ENCODE measurements around the gene SPRR4. TPM values are rescaled to one million over a fixed set of nuclear protein-coding genes. Genes with fewer than 3 reads are reported as not detected.

The SPRR4 gene
- polyA plus RNA-seq, 1 donor (not counting 4 experiments of a cell fraction or from before 2014, with no cell fraction given): 1.9 TPM

GRCh38 chr1:152940614-152941013 is 29.8 kb upstream of the SPRR4 start:
- no peaks in the 10 kb centered on the region for H4K20me1 ChIP-seq (ENCODE audit: control insufficient read depth, extremely low read depth, insufficient read depth, low read length)
- H3K79me2 ChIP-seq (ENCODE audit: control insufficient read depth, insufficient read depth, low read length): no peaks in the 10 kb centered on the region
- H3K9me3 ChIP-seq (ENCODE audit: control insufficient read depth, low read depth, low read length): no peaks in the 10 kb centered on the region
- dilution Hi-C loops (cut with MboI; ENCODE audit: extremely low pct_ligation_motif_present, low sequenced_read_pairs): no loop called here
- no peak for DNase-seq (ENCODE audit: low read depth, low spot score)
- no peak overlapping the region for H3K4me3 ChIP-seq (ENCODE audit: control insufficient read depth in 2 of 3, extremely low read depth in 1 of 3, insufficient read depth in 2 of 3, low read depth in 1 of 3, low read length in 3 of 3)
- H3K9me1 ChIP-seq (ENCODE audit: control insufficient read depth, extremely low read depth, insufficient read depth, low read length): no peaks in the 10 kb centered on the region
- H3K27ac ChIP-seq (ENCODE audit: control insufficient read depth, insufficient read depth, low read length): no peak overlapping the region
- H3K9ac ChIP-seq (ENCODE audit: control insufficient read depth, extremely low read depth, insufficient read depth, low read length): no peak overlapping the region
- no peak overlapping the region for H3K4me2 ChIP-seq (ENCODE audit: control insufficient read depth, extremely low read depth, insufficient read depth, low read depth, low read length)
- H3K27me3 ChIP-seq (ENCODE audit: control insufficient read depth, extremely low read depth, insufficient read depth, low read length): no peaks in the 10 kb centered on the region
- no peaks in the 10 kb centered on the region for H3K36me3 ChIP-seq (ENCODE audit: control insufficient read depth in 2 of 2, extremely low read depth in 1 of 2, insufficient read depth in 2 of 2, low read length in 2 of 2)
- FAIRE-seq: no peak
- TF ChIP-seq EZH2 (IDR thresholded peaks at IDR 0.05; ENCODE audit: low read length): no peak
- TF ChIP-seq CTCF (optimal IDR thresholded peaks at IDR 0.05 in 1 of 3, IDR thresholded peaks at IDR 0.05 in 1 of 3, conservative IDR thresholded peaks at IDR 0.05 in 1 of 3; ENCODE audit: extremely low read depth in 1 of 3, insufficient read depth in 2 of 3, low read length in 3 of 3): no peak
- no peak overlapping the region for H2AFZ ChIP-seq (ENCODE audit: control insufficient read depth, low read length)
- H3K4me1 ChIP-seq (ENCODE audit: control insufficient read depth, extremely low read depth, insufficient read depth, low read length): peaks cover 10% of the 10 kb centered on the region

GRCh38 chr1:152941037-152941711 is 29.3 kb upstream of the SPRR4 start:
- no peaks in the 10 kb centered on the region for H3K9me1 ChIP-seq (ENCODE audit: control insufficient read depth, extremely low read depth, insufficient read depth, low read length)
- dilution Hi-C loops (cut with MboI; ENCODE audit: extremely low pct_ligation_motif_present, low sequenced_read_pairs): no loop called here
- no peaks in the 10 kb centered on the region for H3K79me2 ChIP-seq (ENCODE audit: control insufficient read depth, insufficient read depth, low read length)
- H2AFZ ChIP-seq (ENCODE audit: control insufficient read depth, low read length): peak overlapping the region; percentile 51
- H3K4me2 ChIP-seq (ENCODE audit: control insufficient read depth, extremely low read depth, insufficient read depth, low read depth, low read length): peak overlapping the region; percentile 39
- no peaks in the 10 kb centered on the region for H3K36me3 ChIP-seq (ENCODE audit: control insufficient read depth in 2 of 2, extremely low read depth in 1 of 2, insufficient read depth in 2 of 2, low read length in 2 of 2)
- H4K20me1 ChIP-seq (ENCODE audit: control insufficient read depth, extremely low read depth, insufficient read depth, low read length): no peaks in the 10 kb centered on the region
- H3K9me3 ChIP-seq (ENCODE audit: control insufficient read depth, low read depth, low read length): no peaks in the 10 kb centered on the region
- FAIRE-seq (peak; percentile 99), DNase-seq (ENCODE audit: low read depth, low spot score) (no peak)
- H3K27ac ChIP-seq (ENCODE audit: control insufficient read depth, insufficient read depth, low read length): no peak overlapping the region
- peaks cover 14% of the 10 kb centered on the region for H3K4me1 ChIP-seq (ENCODE audit: control insufficient read depth, extremely low read depth, insufficient read depth, low read length)
- H3K27me3 ChIP-seq (ENCODE audit: control insufficient read depth, extremely low read depth, insufficient read depth, low read length): no peaks in the 10 kb centered on the region
- no peak overlapping the region for H3K9ac ChIP-seq (ENCODE audit: control insufficient read depth, extremely low read depth, insufficient read depth, low read length)
- no peak overlapping the region for H3K4me3 ChIP-seq (ENCODE audit: control insufficient read depth in 2 of 3, extremely low read depth in 1 of 3, insufficient read depth in 2 of 3, low read depth in 1 of 3, low read length in 3 of 3)
- peak; percentile 33 to 56 (median 43) for TF ChIP-seq CTCF (optimal IDR thresholded peaks at IDR 0.05 in 1 of 3, IDR thresholded peaks at IDR 0.05 in 1 of 3, conservative IDR thresholded peaks at IDR 0.05 in 1 of 3; ENCODE audit: extremely low read depth in 1 of 3, insufficient read depth in 2 of 3, low read length in 3 of 3)
- TF ChIP-seq EZH2 (IDR thresholded peaks at IDR 0.05; ENCODE audit: low read length): no peak
